ENCODE measurements around the gene NRL.

- no peak for TF ChIP-seq CTCF (IDR thresholded peaks at IDR 0.05)
- no peak for TF ChIP-seq POLR2A (IDR thresholded peaks at IDR 0.05; ENCODE audit: low read depth)
- no peak for TF ChIP-seq POLR2AphosphoS5 (IDR thresholded peaks at IDR 0.05)
These were observed 61.0 kb downstream of the NRL start for GRCh38 chr14:24053548-24054323.

Data from esophagus muscularis mucosa (tissue), 3 donors.